ENCODE data around the gene MYRF. TPM values are rescaled to one million over a fixed set of nuclear protein-coding genes. Genes with fewer than 3 reads are reported as not detected.

The MYRF gene
- total and polyA plus RNA-seq, 2 of the 13 experiments (the other 11 are each of a cell fraction or from before 2014, with no cell fraction given) = 10.2 to 25.9 TPM

GRCh38 chr11:61815790-61816735 lies 63.6 kb downstream of the MYRF start (continued):
- peak; percentile 84 for TF ChIP-seq ZNF414 (CRISPR knock-in tag; IDR thresholded peaks at IDR 0.05)
- no peak for TF ChIP-seq JUN (CRISPR knock-in tag; IDR thresholded peaks at IDR 0.05)
- TF ChIP-seq NONO (IDR thresholded peaks at IDR 0.05) = no peak
- TF ChIP-seq NONO (CRISPR knock-in tag; conservative IDR thresholded peaks at IDR 0.05) = no peak; the same call in 1 of the 2 replicates
- TF ChIP-seq NFIB (CRISPR knock-in tag; IDR thresholded peaks at IDR 0.05; ENCODE audit: borderline replicate concordance) = no peak
- no peak for TF ChIP-seq SIX4 (CRISPR knock-in tag; IDR thresholded peaks at IDR 0.05)
- no peak for TF ChIP-seq EED (CRISPR knock-in tag; IDR thresholded peaks at IDR 0.05)
- no peak for TF ChIP-seq SRSF1 (optimal IDR thresholded peaks at IDR 0.05; ENCODE audit: low read depth, low read length)
- TF ChIP-seq ZNF430 (CRISPR knock-in tag; IDR thresholded peaks at IDR 0.05) = no peak; the same call in 1 of the 2 replicates
- no peak; the same call in 1 of the 2 replicates for TF ChIP-seq NKX3-1 (CRISPR knock-in tag; IDR thresholded peaks at IDR 0.05)
- no peak; the same call in none of the 2 replicates for TF ChIP-seq ZSCAN25 (CRISPR knock-in tag; IDR thresholded peaks at IDR 0.05)
- TF ChIP-seq PREB (CRISPR knock-in tag; IDR thresholded peaks at IDR 0.05) = no peak; the same call in 1 of the 2 replicates
- no peak for TF ChIP-seq ARNT2 (CRISPR knock-in tag; IDR thresholded peaks at IDR 0.05; ENCODE audit: low read depth)
- TF ChIP-seq ZNF431 (CRISPR knock-in tag; IDR thresholded peaks at IDR 0.05; ENCODE audit: borderline replicate concordance, low read depth) = no peak
- no peak for TF ChIP-seq ZFP62 (CRISPR knock-in tag; IDR thresholded peaks at IDR 0.05)
- TF ChIP-seq TEAD3 (CRISPR knock-in tag; optimal IDR thresholded peaks at IDR 0.05; ENCODE audit: borderline replicate concordance) = no peak
- no peak for TF ChIP-seq ATF1 (CRISPR knock-in tag; IDR thresholded peaks at IDR 0.05)
- no peak for TF ChIP-seq HDAC2 (CRISPR knock-in tag; IDR thresholded peaks at IDR 0.05)
- TF ChIP-seq ZNF205 (CRISPR knock-in tag; IDR thresholded peaks at IDR 0.05) = no peak
- no peak for TF ChIP-seq ZNF781 (CRISPR knock-in tag; IDR thresholded peaks at IDR 0.05; ENCODE audit: borderline replicate concordance, not compliant biosample characterization)
- no peak for TF ChIP-seq PRPF4 (IDR thresholded peaks at IDR 0.05; ENCODE audit: low read depth, low read length, poor library complexity, severe bottlenecking)
- TF ChIP-seq CEBPB (IDR thresholded peaks at IDR 0.05; ENCODE audit: borderline replicate concordance, low read depth, low read length) = no peak
- no peak for TF ChIP-seq ZNF383 (CRISPR knock-in tag; IDR thresholded peaks at IDR 0.05; ENCODE audit: borderline replicate concordance)
- no peak for TF ChIP-seq ZBTB43 (CRISPR knock-in tag; conservative IDR thresholded peaks at IDR 0.05)
- TF ChIP-seq ZKSCAN5 (CRISPR knock-in tag; IDR thresholded peaks at IDR 0.05) = no peak
- no peak for TF ChIP-seq KLF6 (CRISPR knock-in tag; IDR thresholded peaks at IDR 0.05)
- TF ChIP-seq YEATS2 (CRISPR knock-in tag; IDR thresholded peaks at IDR 0.05; ENCODE audit: borderline replicate concordance) = no peak
- TF ChIP-seq KMT2B (CRISPR knock-in tag; IDR thresholded peaks at IDR 0.05) = no peak
- no peak for TF ChIP-seq TCF12 (IDR thresholded peaks at IDR 0.05)
- 0 out of 2 replicates have a peak, but pooled peaks have one; percentile 14 for TF ChIP-seq TCF12 (CRISPR knock-in tag; IDR thresholded peaks at IDR 0.05)

All from HepG2 (cell line).